Ammon's horn (tissue), 1 donor: Measurements from ENCODE around the gene ADAM11.
"Not testable (repeated sequence)": the region's sequence is repeated elsewhere in the genome, so short reads cannot be mapped to it uniquely, and the experiment has no call there.

ENCODE experiments used
- DNase-seq: peaks from one replicate; pipeline ENCODE4 v3.0.0-alpha.2; 2016; ENCODE audit warnings: low spot score

The ADAM11 gene, protein sequence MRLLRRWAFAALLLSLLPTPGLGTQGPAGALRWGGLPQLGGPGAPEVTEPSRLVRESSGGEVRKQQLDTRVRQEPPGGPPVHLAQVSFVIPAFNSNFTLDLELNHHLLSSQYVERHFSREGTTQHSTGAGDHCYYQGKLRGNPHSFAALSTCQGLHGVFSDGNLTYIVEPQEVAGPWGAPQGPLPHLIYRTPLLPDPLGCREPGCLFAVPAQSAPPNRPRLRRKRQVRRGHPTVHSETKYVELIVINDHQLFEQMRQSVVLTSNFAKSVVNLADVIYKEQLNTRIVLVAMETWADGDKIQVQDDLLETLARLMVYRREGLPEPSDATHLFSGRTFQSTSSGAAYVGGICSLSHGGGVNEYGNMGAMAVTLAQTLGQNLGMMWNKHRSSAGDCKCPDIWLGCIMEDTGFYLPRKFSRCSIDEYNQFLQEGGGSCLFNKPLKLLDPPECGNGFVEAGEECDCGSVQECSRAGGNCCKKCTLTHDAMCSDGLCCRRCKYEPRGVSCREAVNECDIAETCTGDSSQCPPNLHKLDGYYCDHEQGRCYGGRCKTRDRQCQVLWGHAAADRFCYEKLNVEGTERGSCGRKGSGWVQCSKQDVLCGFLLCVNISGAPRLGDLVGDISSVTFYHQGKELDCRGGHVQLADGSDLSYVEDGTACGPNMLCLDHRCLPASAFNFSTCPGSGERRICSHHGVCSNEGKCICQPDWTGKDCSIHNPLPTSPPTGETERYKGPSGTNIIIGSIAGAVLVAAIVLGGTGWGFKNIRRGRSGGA

DNA sequence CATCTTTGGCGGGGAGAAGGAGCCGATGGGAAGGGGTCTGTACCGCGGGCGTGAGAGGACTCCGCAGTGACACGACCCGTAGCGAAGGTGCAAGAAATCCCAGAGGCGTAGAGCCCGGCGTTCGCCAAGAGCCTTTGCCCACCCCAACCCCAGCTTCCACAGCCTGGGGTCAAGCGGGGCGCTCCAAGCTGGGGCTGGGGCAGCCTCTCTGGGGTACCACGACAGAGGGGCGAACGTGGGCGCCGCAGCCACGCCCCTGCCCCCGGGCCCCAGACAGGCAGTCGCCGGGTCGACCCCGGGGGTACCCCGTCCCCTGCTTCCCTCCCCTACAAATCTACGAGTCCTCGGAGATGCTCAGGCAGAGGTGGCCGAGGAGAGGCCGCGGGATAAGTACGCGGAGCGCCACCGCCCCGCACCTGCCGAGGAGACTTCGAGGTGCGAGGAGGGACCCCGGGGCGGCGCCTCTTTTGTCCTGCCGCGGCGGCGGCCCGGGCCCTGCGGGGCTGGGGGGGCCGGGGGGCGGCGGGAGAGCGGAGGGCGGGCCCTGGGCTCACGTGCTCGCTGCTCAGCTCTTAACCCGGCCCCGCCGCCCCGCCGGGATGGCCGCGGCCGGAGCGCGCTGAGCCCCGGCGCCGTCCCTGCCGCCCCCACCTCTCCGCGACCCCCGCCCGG, at the start of gene ADAM11:
ADAM11 (plus strand) TSS at position 575 of the 672 bp plus-strand sequence. CDS start 212 bp downstream, outside the sequence.
- DNase-seq: no peak

DNA sequence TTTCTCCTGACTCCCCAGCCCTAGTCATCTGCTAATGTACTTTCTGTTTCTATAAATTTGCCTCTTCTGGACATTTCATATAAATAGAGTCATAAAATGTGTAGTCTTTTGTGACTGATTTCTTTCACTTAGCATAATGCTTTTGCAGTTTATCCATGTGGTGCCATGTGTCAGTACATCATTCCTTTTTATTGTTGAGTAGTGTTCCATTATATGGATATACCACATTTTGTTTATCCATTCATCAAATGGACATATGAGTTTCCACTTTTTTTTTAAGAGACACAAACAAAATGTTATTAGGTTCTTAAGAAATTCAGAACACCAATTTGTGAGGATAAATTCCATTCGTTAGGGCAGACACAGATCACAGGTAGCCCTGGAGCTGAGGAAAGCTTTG, 39.3 kb upstream of the ADAM11 start:
- DNase-seq: no peak

DNA sequence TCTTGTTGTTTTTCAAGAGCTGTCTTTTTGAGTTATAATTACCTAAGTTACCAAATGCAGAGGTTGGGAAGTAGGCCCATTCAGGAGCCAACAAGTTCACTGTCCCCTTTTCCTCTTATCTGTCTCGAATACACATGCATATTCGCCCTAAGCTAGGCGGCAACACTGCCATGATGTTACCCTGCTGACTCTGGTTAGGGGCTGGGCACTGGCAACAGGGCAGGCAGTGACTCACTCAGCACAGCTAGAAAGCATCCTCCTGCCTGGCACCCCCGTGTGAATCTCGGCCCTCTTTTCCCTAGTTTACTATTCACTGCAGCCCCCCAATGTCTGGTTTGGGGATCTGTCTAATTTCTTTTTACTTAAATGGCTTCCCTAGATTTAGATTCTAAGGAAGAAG, 36.5 kb upstream of the ADAM11 start:
- DNase-seq: no peak

DNA sequence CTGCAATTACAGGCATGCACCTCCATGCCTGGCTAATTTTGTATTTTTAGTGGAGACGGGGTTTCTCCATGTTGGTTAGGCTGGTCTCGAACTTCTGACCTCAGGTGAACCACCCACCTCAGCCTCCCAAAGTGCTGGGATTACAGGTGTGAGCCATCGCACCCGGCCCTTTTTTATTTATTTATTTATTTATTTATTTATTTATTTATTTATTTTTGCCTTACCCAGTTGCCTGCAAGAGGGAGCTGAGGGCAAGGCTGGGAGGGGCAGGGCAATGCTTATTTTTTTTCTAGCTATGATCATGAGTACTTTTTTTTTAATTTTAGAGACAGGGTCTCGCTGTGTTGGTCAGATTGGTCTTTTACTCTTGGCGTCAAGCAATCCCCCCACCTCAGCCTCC, 32.7 kb upstream of the ADAM11 start:
- DNase-seq: not testable (repeated sequence)

DNA sequence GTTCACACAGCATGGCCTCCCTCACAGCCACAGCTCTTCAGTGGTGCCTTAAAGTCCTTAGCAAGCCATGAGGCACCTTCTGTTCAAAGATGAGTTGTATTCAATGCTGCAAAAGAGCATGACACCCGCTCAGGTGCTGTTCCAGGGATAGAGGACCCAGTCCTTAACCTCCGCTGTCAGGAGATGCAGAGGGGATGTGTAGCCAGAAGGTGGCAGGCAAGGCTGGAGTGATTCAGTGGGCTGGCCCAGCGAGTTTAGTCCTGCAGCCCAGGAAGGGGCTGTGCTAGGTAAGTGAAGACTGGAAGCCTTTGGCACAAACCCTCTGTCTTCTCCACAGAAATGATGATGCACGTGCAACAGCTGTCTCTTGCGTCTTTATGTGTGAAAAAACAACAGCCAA, 25.0 kb upstream of the ADAM11 start:
- peak; percentile 35 for DNase-seq

DNA sequence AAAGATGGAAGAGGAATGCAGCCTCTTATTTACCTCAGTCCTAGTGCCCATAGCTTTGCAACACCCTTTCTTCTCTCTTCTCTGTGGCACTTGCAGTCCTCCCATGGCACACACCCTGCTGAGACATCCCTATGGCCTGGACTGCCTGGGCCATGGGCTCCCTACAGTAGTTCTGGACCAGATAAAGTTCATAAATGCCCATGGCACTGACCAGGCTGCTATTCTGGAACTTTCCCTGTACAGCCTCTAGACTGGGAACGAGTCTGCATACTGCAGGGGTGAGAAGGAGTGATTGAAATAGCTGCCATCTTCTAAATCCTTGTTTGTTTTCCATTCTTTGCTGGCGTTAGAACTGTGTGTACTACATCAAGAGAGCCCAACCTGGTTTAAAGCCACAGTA, 24.5 kb upstream of the ADAM11 start:
- DNase-seq: no peak

DNA sequence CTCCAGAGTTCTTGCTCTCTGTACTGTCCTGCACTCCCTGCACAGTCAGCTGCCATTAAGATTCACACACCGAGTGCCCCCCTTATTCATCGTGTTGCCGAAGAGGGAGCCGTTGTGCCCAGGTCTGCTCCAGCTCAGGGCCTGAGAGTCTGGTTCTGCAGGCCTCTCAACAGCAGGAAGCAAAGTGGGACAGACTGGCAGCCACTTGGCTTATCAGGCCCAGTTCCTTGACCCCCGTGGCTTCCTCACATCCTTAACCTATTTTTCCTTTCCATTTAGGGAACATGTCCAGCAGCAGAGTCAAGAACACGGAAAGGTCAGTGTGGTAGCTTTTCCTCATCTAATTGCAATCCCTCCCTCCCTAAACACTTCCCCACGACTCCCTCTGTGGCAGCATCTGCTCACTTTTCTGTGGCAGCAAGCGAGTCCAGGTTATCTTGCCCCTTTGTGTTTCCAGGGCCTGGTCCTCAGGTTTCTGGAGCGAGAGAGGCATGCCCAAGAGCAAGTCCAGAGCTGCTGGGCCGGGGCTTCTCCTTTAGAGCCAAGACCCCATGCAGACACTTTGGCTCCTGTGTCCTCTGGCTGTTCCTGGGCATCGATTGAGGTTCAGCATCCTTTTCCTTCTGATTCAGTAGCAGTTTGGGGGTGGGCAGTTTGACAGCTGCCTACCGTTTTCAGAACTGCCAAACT, 22.1 kb upstream of the ADAM11 start:
- DNase-seq: no peak

DNA sequence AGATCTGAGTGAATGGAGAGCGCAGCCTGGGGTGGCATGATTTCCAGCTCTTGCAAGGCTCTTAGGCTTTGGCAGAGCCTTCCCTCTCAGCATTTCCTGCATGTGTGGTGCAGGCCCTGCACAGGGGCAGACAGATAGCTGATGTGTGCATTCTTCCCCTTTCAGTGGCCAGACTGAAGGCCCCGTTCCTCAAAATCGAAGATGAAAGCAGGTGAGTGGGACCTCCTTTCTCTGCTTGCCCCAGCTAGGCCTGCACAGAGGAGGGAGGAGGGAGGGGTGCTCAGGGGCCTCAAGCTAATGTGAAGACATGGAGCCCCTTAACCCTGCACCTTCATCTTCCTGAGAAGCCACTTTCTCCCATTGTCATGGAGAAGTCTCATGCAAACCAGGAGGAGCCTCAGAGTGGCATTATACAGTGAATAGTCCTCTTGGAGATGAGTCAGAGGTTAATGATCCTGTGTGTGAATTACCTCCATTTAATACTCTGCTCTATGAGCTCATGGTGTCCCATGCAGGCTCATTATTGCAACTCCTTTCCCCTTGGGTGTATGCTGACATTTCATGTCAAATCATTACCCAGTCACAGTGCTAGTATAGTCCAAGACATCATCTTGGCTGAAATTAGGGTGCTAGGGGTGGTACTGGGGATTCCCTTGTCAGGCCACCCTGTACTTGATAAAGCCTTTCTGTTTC, 20.4 kb upstream of the ADAM11 start:
- DNase-seq: no peak

DNA sequence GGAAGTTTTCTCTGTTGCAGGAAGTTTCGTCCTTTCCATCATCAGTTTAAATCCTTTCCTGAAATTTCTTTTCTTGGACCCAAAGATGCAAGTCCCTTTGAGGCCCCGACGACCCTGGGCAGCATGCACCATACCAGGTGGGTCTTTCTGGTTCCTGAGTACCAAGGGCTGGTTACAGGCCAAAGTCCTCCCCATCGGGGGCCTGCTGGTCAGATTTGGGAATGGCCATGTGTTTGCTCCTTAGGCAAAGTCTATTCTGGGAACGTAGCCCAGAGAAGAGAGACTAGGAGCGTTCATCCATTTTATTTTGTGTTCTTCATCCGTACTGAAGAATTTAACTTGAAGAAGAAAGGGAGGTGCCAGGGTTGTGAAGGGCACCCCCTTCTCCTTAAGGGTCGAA, 17.5 kb upstream of the ADAM11 start:
- DNase-seq: no peak

DNA sequence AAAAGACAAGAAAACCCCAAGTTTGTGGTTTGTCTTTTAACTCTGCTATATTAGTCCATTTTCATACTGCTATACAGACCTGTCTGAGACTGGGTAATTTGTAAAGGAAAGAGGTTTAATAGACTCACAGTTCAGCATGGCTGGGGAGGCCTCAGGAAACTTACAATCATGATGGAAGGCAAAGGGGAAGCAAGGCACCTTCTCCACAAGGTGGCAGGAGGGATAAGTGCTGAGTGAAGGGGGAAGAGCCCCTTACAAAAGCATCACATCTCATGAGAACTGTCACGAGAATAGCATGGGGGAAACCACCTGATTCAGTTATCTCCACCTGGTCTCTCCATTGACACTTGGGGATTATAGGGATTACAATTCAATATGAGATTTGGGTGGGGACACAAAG, 13.5 kb upstream of the ADAM11 start:
- DNase-seq: no peak

DNA sequence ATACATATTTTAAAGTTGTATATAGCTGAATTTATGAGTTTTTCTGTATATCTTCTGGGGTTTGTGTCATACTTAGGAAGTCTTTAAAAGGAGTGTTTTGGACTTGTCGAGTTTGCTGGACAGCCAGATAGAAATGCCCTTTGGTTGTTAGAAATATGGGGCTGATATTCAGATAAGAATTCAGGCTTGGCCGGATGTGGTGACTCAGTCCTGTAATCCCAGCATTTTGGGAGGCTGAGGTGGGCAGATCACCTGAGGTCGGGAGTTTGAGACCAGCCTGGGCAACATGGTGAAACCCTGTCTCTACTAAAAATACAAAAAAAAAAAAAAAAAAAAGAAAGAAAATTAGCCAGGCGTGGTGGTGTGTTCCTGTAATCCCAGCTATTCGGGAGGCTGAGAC, 13.1 kb upstream of the ADAM11 start:
- DNase-seq: not testable (repeated sequence)

DNA sequence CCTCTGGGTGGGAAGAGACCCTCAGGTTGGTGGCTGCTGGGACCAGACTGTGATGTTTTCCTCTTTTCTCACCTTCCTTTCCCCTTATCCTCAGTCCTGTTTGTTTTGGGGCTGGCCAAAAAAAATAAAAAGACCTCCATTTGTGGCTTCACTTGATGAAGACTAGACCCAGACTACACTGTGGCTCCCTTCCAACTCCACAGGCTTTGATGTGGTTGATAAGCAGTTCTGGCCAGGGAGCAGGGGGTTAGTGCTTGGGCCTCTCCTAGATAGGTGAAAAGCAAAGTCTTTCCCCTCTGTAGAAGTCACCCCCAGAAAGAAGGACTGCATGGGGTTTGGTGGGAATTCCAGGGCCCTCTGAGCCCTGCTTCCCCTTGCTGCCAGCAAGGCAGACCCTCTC, 11.2 kb upstream of the ADAM11 start:
- no peak for DNase-seq

DNA sequence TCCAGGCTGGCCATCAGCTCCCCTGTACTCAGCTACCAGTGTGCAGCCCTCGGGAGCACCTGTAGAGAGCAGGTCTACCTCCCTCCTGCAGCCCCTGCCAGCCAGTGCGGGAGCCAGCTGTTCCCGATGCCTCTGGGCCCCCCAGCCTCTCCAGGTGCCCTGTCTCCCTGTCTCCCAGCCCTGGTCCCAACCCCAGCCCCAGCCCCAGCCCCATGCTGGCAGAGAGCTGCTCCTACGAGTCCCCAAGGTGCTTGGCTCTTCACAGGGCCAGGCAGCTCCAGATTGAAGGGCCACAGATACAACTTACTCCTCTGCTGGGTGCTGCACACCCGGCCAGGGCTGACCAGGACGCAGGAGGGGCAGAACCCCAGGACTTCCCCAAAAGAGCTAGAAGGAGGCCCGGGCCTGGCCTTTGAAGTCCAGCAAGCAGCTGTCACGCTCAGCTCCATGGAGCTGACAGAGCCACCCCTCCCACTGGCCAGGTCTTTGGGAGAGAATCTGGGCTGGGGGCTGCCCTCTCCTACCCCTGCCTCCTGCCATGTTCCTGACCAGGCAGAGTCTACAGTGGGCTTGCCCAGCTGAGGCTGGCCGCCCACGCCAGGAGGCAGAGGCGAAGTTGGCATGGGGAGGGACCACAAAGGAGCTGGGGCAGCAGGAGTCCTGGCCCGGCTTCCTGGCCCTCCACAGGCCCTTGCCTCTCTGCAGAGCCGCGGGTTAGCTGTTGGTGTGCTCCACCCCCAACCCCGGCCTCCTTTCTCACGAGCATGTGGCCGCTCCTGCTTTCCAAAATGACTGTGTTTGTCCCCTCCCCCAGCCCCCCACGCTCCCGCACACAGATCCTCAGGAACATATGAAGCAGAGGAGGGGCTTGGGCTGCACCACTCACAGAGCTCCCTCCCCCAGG, 9.5 kb upstream of the ADAM11 start:
- peak; percentile 55 for DNase-seq

DNA sequence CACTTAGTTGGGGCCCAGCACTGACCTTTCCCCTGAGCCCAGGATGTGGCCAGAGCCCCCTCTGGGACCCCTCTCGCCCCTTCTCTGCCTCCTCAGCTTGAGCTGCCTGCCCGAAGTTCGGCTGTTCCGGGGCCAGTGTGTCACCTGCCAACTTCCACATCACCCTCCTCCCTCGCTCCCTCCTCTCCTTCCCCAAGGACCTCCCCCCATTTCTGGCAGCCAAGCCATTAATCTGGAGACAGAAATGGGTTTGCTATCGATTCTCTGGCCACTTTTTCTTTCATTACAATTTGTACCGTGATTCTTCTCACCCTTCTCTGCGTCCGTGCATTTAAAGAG, 8.8 kb upstream of the ADAM11 start:
- DNase-seq: no peak

DNA sequence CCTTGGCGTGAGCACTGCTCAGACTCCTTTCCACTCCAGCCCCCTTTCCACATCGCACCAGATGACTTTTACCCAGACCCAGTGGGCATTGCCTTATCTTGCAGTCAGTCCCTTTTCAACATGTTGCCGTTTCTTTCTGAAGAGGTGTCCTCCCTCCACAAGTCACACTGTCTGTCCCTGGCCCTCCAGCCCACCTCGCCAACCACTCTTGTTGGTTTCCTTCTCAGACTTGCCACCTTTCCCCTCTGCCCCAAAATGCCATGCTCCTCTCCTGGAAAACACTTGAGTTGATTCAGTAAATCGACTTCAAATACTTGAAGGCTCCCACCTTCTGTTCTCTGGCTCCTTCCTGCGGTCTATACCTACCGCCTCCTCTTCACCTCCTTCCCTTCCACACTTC, 7.5 kb upstream of the ADAM11 start:
- no peak for DNase-seq

DNA sequence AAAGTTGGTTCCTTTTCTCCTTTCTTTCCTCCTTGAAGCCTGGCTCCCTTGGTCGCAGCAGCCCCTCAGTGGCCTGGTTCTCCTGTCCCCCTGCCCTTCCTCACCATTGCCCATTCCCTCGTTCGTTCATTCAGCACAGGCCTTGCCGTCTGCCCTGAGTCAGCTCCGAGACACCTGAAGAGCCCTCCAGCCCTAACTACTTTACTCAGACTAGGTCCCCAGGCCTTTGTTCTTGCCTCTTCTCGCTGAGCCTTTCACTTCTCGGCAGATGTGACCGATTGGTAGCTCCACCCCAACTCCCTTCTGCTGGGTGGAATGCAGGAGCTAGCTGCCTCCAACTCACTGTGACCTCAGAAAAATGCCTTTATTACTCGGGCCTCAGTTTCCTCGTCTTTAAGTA, 7.0 kb upstream of the ADAM11 start:
- no peak for DNase-seq

DNA sequence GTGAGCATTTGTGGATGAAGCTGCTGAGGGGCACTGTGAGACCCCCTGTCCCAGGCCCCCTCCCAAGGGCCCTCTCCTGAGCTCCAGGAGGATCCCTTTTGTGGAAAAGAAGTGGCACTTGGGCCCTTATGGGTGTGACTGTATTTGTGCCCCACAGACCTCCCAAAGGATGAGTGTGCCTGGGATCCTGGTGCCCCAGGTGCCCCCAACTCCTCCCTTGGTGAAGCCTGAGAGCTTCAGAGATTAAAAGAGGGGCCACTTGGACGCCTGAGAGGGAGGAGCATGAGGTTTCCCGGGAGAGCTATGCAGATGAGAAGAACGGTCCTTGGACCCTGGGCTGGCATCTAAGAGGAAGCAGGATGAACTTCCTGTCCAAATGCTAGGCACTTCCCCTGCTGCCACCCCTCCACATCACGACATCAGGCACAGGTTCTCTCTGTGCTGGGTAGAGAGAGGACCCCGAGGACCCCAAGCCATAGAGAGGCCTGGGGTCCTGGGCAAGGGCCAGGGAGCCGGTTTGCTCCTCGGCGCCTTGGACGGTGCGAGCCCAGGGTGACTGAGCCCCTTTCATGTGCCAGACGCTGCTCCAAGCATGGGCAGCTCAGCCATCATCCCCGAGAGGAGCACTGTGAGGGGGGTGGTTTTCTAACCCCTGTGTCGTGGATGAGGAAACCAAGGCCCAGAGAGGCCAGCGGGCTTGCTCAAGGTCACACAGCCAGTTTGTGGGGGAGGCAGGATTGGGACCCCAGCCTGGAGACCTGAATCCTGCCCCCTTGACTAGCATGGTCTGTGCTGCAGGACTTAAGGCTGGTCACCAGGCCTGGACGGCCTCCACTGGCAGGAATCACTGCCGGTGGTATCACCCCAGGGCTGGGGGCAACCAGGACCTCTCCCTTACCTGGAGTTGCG, 5.6 kb upstream of the ADAM11 start:
- DNase-seq: no peak

DNA sequence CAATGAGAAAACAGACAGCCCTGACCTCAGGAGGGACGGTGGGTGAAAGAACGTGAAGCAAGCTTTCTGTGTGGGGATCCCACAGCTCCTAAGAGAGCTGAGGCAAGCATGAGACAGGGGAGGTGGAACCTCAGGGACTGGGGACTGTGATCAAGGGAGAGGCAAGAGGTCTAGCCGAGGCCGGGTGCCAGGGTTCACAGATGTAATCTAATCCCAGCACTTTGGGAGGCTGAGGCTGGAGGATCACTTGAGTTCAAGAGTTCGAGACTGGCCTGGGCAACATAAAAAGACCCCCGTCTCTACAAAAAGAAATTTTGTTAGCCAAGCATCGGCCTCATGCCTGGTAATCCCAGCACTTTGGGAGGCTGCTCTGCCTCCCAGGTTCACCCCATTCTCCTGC, 4.5 kb upstream of the ADAM11 start:
- DNase-seq: no peak

DNA sequence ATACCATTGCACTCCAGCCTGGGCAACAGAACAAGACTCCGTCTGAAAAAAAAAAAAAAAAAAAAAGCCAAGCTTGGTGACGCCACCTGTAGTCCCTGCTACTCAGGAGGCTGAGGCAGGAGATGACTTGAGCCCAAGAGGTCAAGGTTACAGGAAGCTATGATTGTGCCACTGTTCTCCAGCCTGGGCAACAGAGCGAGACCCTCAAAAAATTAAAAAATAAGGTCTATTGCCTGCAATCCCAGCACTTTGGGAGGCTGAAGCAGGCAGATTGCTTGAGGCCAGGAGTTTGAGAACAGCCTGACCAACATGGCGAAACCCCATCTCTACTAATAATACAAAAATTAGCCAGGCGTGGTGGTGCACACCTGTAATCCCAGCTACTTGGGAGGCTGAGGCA, 3.6 kb upstream of the ADAM11 start:
- not testable (repeated sequence) for DNase-seq
